Lower leg skin (tissue), 3 donors: ENCODE results near the gene NTRK2.

Source experiments
- CTCF ChIP-seq, 3 donors: fragments of 450-650 bp; IDR thresholded peaks; one replicate each; pipeline ENCODE4 v1.5.1; 2016; ENCODE audit warnings: antibody characterized with exemption in 3 of 3, mild to moderate bottlenecking in 3 of 3, moderate library complexity in 2 of 3
- POLR2A ChIP-seq, 2 donors: fragments of 450-650 bp; IDR thresholded peaks; one replicate each; pipeline ENCODE4 v1.6.1; 2016 to 2017; ENCODE audit warnings: antibody characterized with exemption in 2 of 2, mild to moderate bottlenecking in 1 of 2, moderate library complexity in 1 of 2

DNA sequence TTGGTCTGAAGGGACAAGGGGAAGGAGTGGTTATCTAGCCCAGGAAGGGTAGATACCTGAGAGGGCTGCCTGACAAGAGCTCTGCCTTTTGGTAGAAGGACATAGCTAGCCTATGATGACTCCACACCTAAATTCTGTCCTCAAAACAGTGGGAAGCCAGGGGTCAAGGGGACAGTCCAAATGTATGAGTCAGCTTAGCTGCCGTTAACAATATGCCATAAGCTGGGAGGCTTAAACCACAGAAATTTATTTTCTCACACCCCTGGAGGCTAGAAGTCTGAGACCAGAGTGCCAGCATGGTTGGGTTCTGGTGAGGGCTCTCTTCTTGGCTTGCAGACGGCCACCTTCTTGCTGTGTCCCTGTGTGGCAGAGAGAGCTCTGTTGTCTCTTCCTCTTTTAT lies 306.4 kb downstream of the NTRK2 start:
- TF ChIP-seq CTCF (IDR thresholded peaks at IDR 0.05): no peak
- no peak for TF ChIP-seq POLR2A (IDR thresholded peaks at IDR 0.05)
